H1 (cell line): ENCODE data around the gene SIX4. TPM values are rescaled to one million over a fixed set of nuclear protein-coding genes. Genes with fewer than 3 reads are reported as not detected.

Experiments used
- CTCF ChIA-PET: fragments of 300-600 bp; sonication (Branson Sonifier 250); formaldehyde crosslinking; loops from one replicate; lab custom pipeline; 2021; ENCODE audit not compliant: partially characterized antibody; lab: Charles Lee
- POLR2A ChIA-PET: fragments of 300-600 bp; sonication (Branson Sonifier 250); formaldehyde crosslinking; loops from one replicate; lab custom pipeline; 2021; ENCODE audit warnings: inconsistent platforms; ENCODE audit not compliant: partially characterized antibody; lab: Charles Lee
- DNase-seq, 2 experiments: peaks; one replicate each; pipeline versions ENCODE4 v3.0.0 to v3.0.0-alpha.2; 2010 to 2022; ENCODE audit warnings: low spot score in 2 of 2, low read depth in 1 of 2, mixed read lengths in 1 of 2
- FAIRE-seq: peaks from 2 replicates; lab custom pipeline; 2011; peaks lifted over from hg19 to GRCh38; lab: Jason Lieb, UNC
- H2AFZ ChIP-seq: 2 replicates; pipeline ENCODE4 v1.8.1; 2012; ENCODE audit warnings: low read length, inconsistent platforms
- H2AK5ac ChIP-seq: 2 replicates; pipeline ENCODE4 v1.6.1; 2013; ENCODE audit warnings: low read depth, low read length
- H2BK120ac ChIP-seq: replicated peaks from 2 replicates; pipeline ENCODE3; 2013; ENCODE audit warnings: low read depth, low read length, inconsistent platforms
- H2BK12ac ChIP-seq: 2 replicates; pipeline ENCODE4 v1.6.1; 2013; ENCODE audit warnings: low read depth, low read length
- H2BK15ac ChIP-seq: 2 replicates; pipeline ENCODE4 v1.6.1; 2013; ENCODE audit warnings: low read length
- H2BK20ac ChIP-seq: 2 replicates; pipeline ENCODE4 v1.6.1; 2013; ENCODE audit warnings: low read length
- H2BK5ac ChIP-seq: 2 replicates; pipeline ENCODE4 v1.6.1; 2013; ENCODE audit warnings: low read depth, low read length
- H3K14ac ChIP-seq: 2 replicates; pipeline ENCODE4 v1.6.1; 2013; ENCODE audit warnings: inconsistent platforms; ENCODE audit not compliant: insufficient read length
- H3K18ac ChIP-seq: 2 replicates; pipeline ENCODE4 v1.6.1; 2013; ENCODE audit warnings: low read length; ENCODE audit errors: extremely low read depth
- H3K23ac ChIP-seq: 2 replicates; pipeline ENCODE4 v1.6.1; 2013; ENCODE audit warnings: inconsistent platforms; ENCODE audit not compliant: insufficient read length
- H3K23me2 ChIP-seq: 2 replicates; pipeline ENCODE4 v1.6.1; 2013; ENCODE audit warnings: low read depth, low read length
- H3K27ac ChIP-seq: 2 replicates; pipeline ENCODE4 v1.6.1; 2011; ENCODE audit warnings: low read depth, low read length, inconsistent platforms
- H3K27me3 ChIP-seq, 4 experiments: replicated peaks in 1 of 4; 1 replicate in 1 of 4; 2 replicates in 3 of 4; pipeline versions ENCODE4 v1.6.1 to v1.8.1; 2011 to 2013; ENCODE audit warnings: low read length in 3 of 4, mild to moderate bottlenecking in 3 of 4, inconsistent platforms in 2 of 4, mixed read lengths in 2 of 4, moderate library complexity in 1 of 4; ENCODE audit not compliant: control insufficient read depth in 3 of 4, insufficient read depth in 3 of 4; ENCODE audit errors: extremely low read depth in 1 of 4
- H3K36me3 ChIP-seq, 4 experiments: 2 replicates each; pipeline versions ENCODE4 v1.6.1 to v1.8.1; 2011 to 2013; ENCODE audit warnings: mild to moderate bottlenecking in 4 of 4, low read length in 3 of 4, moderate library complexity in 2 of 4, control low read depth in 1 of 4, inconsistent platforms in 1 of 4; ENCODE audit not compliant: insufficient read depth in 4 of 4, control insufficient read depth in 2 of 4
- H3K4ac ChIP-seq: replicated peaks from 2 replicates; pipeline ENCODE3; 2013; ENCODE audit warnings: low read length, low read depth, mixed read lengths, inconsistent platforms; ENCODE audit not compliant: insufficient read length
- H3K4me1 ChIP-seq, 4 experiments: replicated peaks in 1 of 4; 1 replicate in 1 of 4; 2 replicates in 3 of 4; pipeline versions ENCODE4 v1.6.1 to v1.8.1; 2011 to 2013; ENCODE audit warnings: low read length in 3 of 4, inconsistent platforms in 2 of 4, mixed read lengths in 1 of 4; ENCODE audit not compliant: insufficient read depth in 4 of 4, control insufficient read depth in 3 of 4
- H3K4me2 ChIP-seq, 2 experiments: 2 replicates each; pipeline versions ENCODE4 v1.6.1 to v1.8.1; 2011 to 2013; ENCODE audit warnings: low read depth in 2 of 2, low read length in 2 of 2, control low read depth in 1 of 2, inconsistent platforms in 1 of 2, mild to moderate bottlenecking in 1 of 2; ENCODE audit not compliant: insufficient read depth in 1 of 2
- H3K4me3 ChIP-seq, 4 experiments: fragments of 200-600, 300-600 bp in 1 of 4; sonication (generic), shearing (Covaris generic), sonication (Bioruptor Twin) in 1 of 4; 2 replicates each; pipeline versions ENCODE4 v1.5.1 to v1.8.1; 2011 to 2016; ENCODE audit warnings: low read length in 4 of 4, low read depth in 3 of 4, control low read depth in 2 of 4, inconsistent platforms in 2 of 4, mild to moderate bottlenecking in 2 of 4, mixed read lengths in 1 of 4, moderate library complexity in 1 of 4; ENCODE audit not compliant: insufficient read depth in 2 of 4; ENCODE audit errors: extremely low read depth in 1 of 4
- H3K56ac ChIP-seq: replicated peaks from 2 replicates; pipeline ENCODE3; 2013; ENCODE audit warnings: low read depth, mild to moderate bottlenecking, mixed read lengths, low read length, inconsistent platforms; ENCODE audit not compliant: insufficient read length
- H3K79me1 ChIP-seq: 2 replicates; pipeline ENCODE4 v1.6.1; 2013; ENCODE audit warnings: low read depth, low read length, control low read depth
- H3K79me2 ChIP-seq, 2 experiments: 2 replicates each; pipeline versions ENCODE4 v1.6.1 to v1.8.1; 2012 to 2013; ENCODE audit warnings: low read length in 2 of 2, mild to moderate bottlenecking in 2 of 2, inconsistent platforms in 1 of 2; ENCODE audit not compliant: insufficient read depth in 2 of 2, control insufficient read depth in 1 of 2
- H3K9ac ChIP-seq, 4 experiments: replicated peaks in 1 of 4; 1 replicate in 1 of 4; 2 replicates in 3 of 4; pipeline versions ENCODE4 v1.6.1 to v1.8.1; 2011 to 2013; ENCODE audit warnings: low read depth in 3 of 4, low read length in 3 of 4, control low read depth in 2 of 4, mild to moderate bottlenecking in 2 of 4, moderate library complexity in 2 of 4, inconsistent platforms in 1 of 4; ENCODE audit errors: extremely low read depth in 1 of 4
- H3K9me3 ChIP-seq, 2 experiments: 2 replicates each; pipeline versions ENCODE4 v1.6.1 to v1.8.1; 2012 to 2013; ENCODE audit warnings: mild to moderate bottlenecking in 2 of 2, moderate library complexity in 2 of 2, control low read depth in 1 of 2, inconsistent platforms in 1 of 2, low read depth in 1 of 2, low read length in 1 of 2, mixed read lengths in 1 of 2; ENCODE audit not compliant: insufficient read depth in 2 of 2
- H4K20me1 ChIP-seq, 2 experiments: replicated peaks in 1 of 2; 2 replicates each; pipeline versions ENCODE3 to v1.8.1; 2011 to 2013; ENCODE audit warnings: inconsistent platforms in 2 of 2, low read length in 2 of 2, mild to moderate bottlenecking in 1 of 2; ENCODE audit not compliant: insufficient read depth in 2 of 2, control insufficient read depth in 1 of 2
- H4K5ac ChIP-seq: 2 replicates; pipeline ENCODE4 v1.6.1; 2013; ENCODE audit warnings: low read length, low read depth, mixed read lengths, inconsistent platforms; ENCODE audit not compliant: insufficient read length
- H4K8ac ChIP-seq: 2 replicates; pipeline ENCODE4 v1.8.0; 2013; ENCODE audit warnings: mild to moderate bottlenecking, moderate library complexity, low read length, inconsistent platforms; ENCODE audit not compliant: insufficient read depth; ENCODE audit errors: extremely low read depth
- H4K91ac ChIP-seq: replicated peaks from 2 replicates; pipeline ENCODE3; 2013; ENCODE audit warnings: low read length, mixed read lengths, inconsistent platforms; ENCODE audit not compliant: insufficient read length
- ATF3 ChIP-seq: IDR thresholded peaks from 2 replicates; pipeline ENCODE4 v1.6.1; 2011; ENCODE audit warnings: low read depth, mild to moderate bottlenecking, low read length; ENCODE audit not compliant: insufficient read depth
- BACH1 ChIP-seq: IDR thresholded peaks from 2 replicates; pipeline ENCODE4 v1.6.1; 2012; ENCODE audit warnings: low read length, improper control_type of control experiment
- BCL11A ChIP-seq, 2 experiments: IDR thresholded peaks; one replicate each; pipeline ENCODE4 v1.6.1; 2011; ENCODE audit warnings: low read depth in 2 of 2, low read length in 2 of 2, mild to moderate bottlenecking in 2 of 2
- CBX5 ChIP-seq: fragments of 300-800, 300-1000 bp; sonication (generic); IDR thresholded peaks from 2 replicates; pipeline ENCODE4 v1.7.1; 2016; ENCODE audit warnings: antibody characterized with exemption, low read length, low read depth
- CHD1 ChIP-seq: IDR thresholded peaks from 2 replicates; pipeline ENCODE4 v1.6.1; 2012; ENCODE audit warnings: low read depth, low read length, improper control_type of control experiment
- E2F6 ChIP-seq: IDR thresholded peaks from 2 replicates; pipeline ENCODE4 v1.6.1; 2012; ENCODE audit warnings: inconsistent platforms
- JUN ChIP-seq: IDR thresholded peaks from 2 replicates; pipeline ENCODE4 v1.6.1; 2011; ENCODE audit warnings: low read depth, mild to moderate bottlenecking, improper control_type of control experiment, low read length
- KDM5A ChIP-seq: fragments of 200-600 bp; IDR thresholded peaks from 2 replicates; pipeline ENCODE4 v1.7.1; 2012; ENCODE audit warnings: mild to moderate bottlenecking, low read length, inconsistent platforms, mixed read lengths
- PHF8 ChIP-seq: fragments of 200-600 bp; sonication (generic); conservative IDR thresholded peaks from 2 replicates; pipeline ENCODE4 v1.7.1; 2012; ENCODE audit warnings: low read depth, mild to moderate bottlenecking, inconsistent platforms, low read length, moderate library complexity
- POU5F1 ChIP-seq: IDR thresholded peaks from 2 replicates; pipeline ENCODE4 v1.6.1; 2011; ENCODE audit warnings: low read depth, mild to moderate bottlenecking, low read length, moderate library complexity
- RAD21 ChIP-seq, 2 experiments: IDR thresholded peaks in 1 of 2; conservative IDR thresholded peaks in 1 of 2; 2 replicates each; pipeline ENCODE4 v1.6.1; 2011; ENCODE audit warnings: low read depth in 2 of 2, low read length in 2 of 2, improper control_type of control experiment in 1 of 2, inconsistent platforms in 1 of 2, mild to moderate bottlenecking in 1 of 2, moderate library complexity in 1 of 2
- SP2 ChIP-seq: IDR thresholded peaks from 2 replicates; pipeline ENCODE4 v1.6.1; 2012; ENCODE audit warnings: mild to moderate bottlenecking, low read length, inconsistent platforms
- SP4 ChIP-seq: IDR thresholded peaks from 2 replicates; pipeline ENCODE4 v1.6.1; 2012; ENCODE audit warnings: low read length, inconsistent platforms
- SRF ChIP-seq: IDR thresholded peaks from 2 replicates; pipeline ENCODE4 v1.6.1; 2011; ENCODE audit warnings: mild to moderate bottlenecking, low read depth, low read length, moderate library complexity
- ZNF274 ChIP-seq: IDR thresholded peaks from 2 replicates; pipeline ENCODE4 v1.7.0; 2012; ENCODE audit warnings: low read length, borderline replicate concordance; ENCODE audit errors: extremely low read depth
- polyA plus RNA-seq, 7 experiments: library from polyadenylated mRNA; depleted of rRNA in 3 of 7; stranded (reverse) in 5 of 7; unstranded in 2 of 7; fragments of >200 nt in 5 of 7; fragments of 200-250 nt in 2 of 7; gene quantifications; 1 replicate in 5 of 7; 2 replicates in 1 of 7; 4 replicates in 1 of 7; pipeline versions ENCODE4 v1.2.1 to v1.2.3, GENCODE V29; 2011 to 2013; ENCODE audit warnings: missing spikeins in 2 of 7, mixed read lengths in 2 of 7
- total RNA-seq: library from RNA; stranded (reverse); fragmentation: NEBNext Ultra II Directional; extraction: Animal tissue kit (Norgen Biotek cat#: 25700); gene quantifications from 2 replicates; pipeline ENCODE4 v1.2.1, GENCODE V29; 2021

Gene SIX4
- total and polyA plus RNA-seq, 2 of the 8 experiments (the other 6 are each of a cell fraction or from before 2014, with no cell fraction given), result 9.0 to 38.9 TPM

- Histone ChIP-seq H3K23ac (no peak overlapping the region), H3K23me2 (no peaks in the 10 kb centered on the region), H4K91ac (no peak overlapping the region), H3K56ac (no peak overlapping the region), H3K18ac (no peak overlapping the region), H3K79me1 (no peaks in the 10 kb centered on the region), H3K36me3 (no peaks in the 10 kb centered on the region), H3K27ac (no peak overlapping the region), H3K4me1 (no peaks in the 10 kb centered on the region; a peak in 1 of 7 replicates), H2BK20ac (no peak overlapping the region), H3K9me3 (no peaks in the 10 kb centered on the region), H3K4me3 (no peak overlapping the region), H4K5ac (no peak overlapping the region), H2BK15ac (no peak overlapping the region), H4K20me1 (no peaks in the 10 kb centered on the region), H3K4me2 (no peak overlapping the region), H2AK5ac (no peak overlapping the region), H3K9ac (no peak overlapping the region), H2BK5ac (no peak overlapping the region), H4K8ac (no peak overlapping the region), H2BK12ac (no peak overlapping the region), H2AFZ (no peak overlapping the region), H3K27me3 (no peaks in the 10 kb centered on the region), H2BK120ac (no peak overlapping the region), H3K14ac (no peak overlapping the region), H3K79me2 (no peaks in the 10 kb centered on the region), H3K4ac (no peak overlapping the region)
- no peak for FAIRE-seq
- CTCF ChIA-PET, result no interaction called here
- POLR2A ChIA-PET, result no interaction called here
- no peak for DNase-seq
- TF ChIP-seq BCL11A (IDR thresholded peaks at IDR 0.05; ENCODE audit: low read depth in 2 of 2, low read length in 2 of 2), result no peak
- no peak for TF ChIP-seq RAD21 (IDR thresholded peaks at IDR 0.05 in 1 of 2, conservative IDR thresholded peaks at IDR 0.05 in 1 of 2; ENCODE audit: low read depth in 2 of 2, low read length in 2 of 2)
- TF ChIP-seq E2F6, result no peak
- TF ChIP-seq POU5F1, result no peak
- TF ChIP-seq KDM5A, result no peak
- TF ChIP-seq SP4, result no peak
- no peak for TF ChIP-seq CBX5
- TF ChIP-seq SP2, result no peak
- TF ChIP-seq PHF8, result no peak
- TF ChIP-seq ZNF274, result no peak
- no peak for TF ChIP-seq CHD1
- no peak for TF ChIP-seq BACH1
- no peak for TF ChIP-seq JUN
- TF ChIP-seq ATF3, result no peak
- TF ChIP-seq SRF, result no peak
Observed at GRCh38 chr14:60686865-60687264, 37.3 kb downstream of the SIX4 start.
